HG02642 (cell line): ENCODE measurements around the gene UBE2E2.
"Not testable (repeated sequence)": the region's sequence is repeated elsewhere in the genome, so short reads cannot be mapped to it uniquely, and the experiment has no call there.

ENCODE experiments used
- ATAC-seq: cut with Tn5 transposase; IDR thresholded peaks from one replicate; pipeline ENCODE4 v1.9.1; 2021; ENCODE audit warnings: mild to moderate bottlenecking; ENCODE audit not compliant: unreplicated experiment, poor library complexity

The UBE2E2 gene

DNA sequence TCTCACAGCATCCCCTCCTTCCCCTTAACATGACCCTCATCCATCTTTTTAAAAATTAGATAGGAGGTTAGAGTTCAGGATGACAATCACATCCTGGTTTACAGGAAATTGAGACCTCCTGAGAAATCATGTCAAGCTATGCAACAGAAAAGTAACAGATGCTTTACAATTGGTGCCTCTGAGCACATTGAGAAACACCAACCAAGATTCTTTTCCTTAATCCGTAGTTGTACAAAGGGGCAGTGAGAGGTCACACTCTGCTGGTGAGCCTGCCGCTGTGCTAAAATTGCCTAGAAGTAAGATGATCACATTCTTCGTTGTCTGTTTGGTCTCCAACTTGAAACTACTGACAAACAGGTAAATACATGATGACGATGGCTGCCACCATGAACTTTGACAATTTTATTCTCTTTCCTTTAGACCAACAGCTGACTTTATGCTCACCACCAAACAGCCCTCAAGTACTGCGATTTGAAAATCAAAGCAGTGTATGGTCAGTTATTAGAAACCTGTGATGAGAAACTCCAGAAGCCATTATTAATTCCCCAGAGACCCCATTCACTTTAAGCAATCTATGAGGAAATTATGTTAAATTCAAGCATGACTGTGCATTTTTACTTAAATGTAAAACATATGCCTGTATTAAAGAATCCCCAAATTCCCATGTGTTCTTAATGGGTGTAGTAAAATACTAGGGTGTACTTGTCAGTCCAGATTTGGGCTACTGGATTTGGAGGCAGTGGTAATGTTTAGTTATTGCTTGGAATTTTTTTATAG lies 392.0 kb downstream of the UBE2E2 start:
- ATAC-seq: no peak

DNA sequence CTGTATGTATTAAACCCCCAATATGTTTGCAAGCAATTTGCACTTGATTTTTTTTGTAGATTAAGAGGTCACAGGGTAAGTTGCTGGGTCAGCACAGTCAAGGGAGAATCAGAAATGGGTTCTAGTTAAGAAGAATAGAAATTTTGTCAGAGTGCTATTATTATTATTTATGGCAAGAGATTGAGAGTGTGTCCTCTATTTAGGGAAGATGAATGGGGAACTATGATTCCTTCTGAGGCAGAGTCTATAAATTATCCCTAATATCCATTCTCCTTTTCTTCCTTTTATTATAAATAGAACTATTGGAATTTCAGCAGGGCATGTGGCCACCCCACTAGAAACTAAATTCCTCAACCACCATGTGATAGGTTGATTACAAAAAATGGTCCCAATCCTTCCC lies 392.7 kb downstream of the UBE2E2 start:
- ATAC-seq: no peak

DNA sequence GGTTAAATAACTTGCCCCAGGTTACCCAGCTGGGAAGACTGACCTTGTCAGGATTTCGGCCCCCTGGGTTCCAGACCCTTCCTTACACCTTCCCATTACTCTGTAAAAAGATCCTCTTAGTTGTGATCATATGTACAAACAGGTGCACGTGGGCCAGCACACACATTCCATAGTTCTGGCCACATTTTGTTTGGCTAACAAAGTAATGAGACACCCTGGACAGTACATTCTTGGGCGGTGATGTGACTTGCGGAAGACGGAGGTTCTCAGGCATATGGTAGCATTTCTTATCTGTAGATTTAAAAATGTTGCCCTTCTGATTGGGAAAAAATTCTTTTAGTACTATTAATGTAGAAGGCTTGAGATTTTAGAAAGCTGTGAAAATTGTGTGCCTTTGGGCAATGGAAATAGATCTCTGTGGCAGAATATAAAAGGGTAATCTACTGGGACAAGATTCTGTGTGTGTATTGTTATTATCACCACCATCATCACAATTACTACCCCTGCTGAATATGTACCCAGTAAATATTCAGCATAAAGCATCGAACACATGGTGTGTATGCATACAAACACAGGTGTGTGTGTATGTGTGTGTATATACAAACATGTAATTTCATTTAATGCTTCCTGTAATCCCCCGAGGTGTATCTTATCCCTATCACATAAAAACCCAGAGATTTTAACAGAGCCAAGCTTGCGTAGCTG lies 397.2 kb downstream of the UBE2E2 start:
- ATAC-seq: no peak

DNA sequence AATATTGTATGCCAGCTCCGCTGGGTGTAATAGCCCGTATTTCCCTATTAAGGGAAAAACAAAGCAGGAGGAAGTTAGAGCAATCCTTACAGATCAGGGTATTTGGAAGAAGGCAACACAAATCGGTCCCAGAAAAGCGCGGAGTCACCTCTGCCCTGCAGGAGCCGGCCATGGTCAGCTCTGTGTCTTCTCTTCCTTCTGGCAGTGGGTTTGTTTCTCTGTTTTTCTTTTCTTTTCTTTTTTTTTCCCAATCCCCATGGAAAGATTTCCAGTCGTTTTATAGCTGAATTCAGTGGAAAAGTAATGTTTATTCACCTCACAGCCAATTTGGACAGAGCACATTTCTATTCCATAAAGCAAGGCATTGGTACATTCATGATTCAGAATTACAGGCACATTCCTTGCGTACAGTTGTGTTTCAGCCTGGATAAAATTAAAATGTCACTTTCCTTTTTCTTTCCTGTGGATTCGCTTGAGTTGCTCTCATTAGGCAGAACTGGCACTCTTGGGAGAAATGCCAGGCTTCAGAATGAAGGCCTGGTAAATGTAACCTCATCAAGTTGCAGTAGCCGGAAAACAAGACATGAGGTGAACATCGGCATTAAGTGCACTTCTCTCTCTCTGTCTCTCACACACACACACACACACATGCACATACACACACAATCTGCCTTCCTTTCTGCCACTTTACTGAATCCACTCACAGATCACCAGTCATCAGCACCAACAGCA lies 398.1 kb downstream of the UBE2E2 start:
- ATAC-seq: no peak

DNA sequence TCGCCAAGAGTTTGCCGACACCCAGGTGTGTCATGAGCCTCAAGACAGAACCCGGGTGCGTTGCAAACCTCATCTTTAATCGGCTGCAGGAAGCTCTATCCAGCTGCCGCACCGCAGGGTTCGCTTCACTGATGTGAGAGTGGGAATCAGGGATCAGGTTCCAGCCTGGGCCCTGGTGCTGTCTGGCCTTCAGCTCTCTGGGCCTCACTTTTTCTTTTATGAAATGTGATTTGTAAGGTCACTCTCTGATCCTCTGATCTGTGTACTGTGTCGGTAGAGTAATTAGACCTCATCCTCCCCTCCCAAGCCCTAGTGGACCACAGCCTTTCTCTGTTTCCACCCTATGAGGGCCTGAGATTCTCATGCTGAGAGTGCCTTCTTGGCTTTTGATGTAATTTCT lies 399.8 kb downstream of the UBE2E2 start:
- no peak for ATAC-seq

DNA sequence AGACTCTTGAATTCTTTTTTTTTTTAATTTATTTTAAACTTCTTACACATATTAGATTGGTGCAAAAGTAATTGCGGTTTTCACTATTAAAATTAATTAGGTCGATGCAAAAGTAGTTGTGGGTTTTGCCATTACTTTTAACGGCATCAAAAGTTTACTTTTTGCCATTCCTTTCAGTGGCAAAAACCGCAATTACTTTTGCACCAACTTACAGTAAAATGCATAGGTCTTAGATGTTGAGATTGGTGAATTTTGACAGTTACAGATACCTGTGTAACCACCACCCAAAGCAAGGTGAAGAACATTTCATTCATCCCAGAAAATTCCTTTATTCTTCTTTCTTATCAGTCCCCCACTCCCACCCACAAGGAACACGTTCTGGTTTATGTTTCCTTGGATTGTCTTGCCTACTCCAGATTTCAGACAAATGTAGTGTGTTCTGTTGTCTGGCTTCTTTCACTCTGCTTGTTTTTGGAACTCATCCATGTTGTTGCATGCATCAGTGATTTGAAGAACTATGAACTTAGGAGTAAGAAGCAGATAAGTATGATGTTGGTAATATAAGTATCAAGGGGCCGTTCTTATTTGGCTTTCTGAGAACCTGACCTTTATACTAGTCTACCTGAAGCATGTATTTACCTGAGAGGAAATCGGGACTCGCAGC lies 404.2 kb downstream of the UBE2E2 start:
- no peak for ATAC-seq

DNA sequence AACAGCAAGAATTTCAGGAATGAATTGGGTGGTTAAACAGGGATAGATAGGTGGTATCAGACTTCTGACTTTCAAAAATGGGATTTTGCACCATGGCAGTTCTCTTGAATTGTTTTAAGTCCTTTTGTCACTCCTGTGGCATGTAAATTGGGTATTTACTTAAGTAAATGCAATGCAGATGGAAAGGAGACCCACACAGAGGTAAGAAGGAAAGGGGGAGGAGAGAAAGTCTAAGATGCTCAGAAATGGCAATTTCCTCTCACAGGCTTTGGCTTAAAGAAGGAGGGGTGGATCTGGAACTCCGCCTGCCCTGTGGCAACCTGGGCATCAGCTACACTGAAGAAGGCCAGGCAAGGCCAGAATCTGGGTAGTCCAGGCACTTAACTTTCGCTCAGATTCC lies 405.5 kb downstream of the UBE2E2 start:
- no peak for ATAC-seq

DNA sequence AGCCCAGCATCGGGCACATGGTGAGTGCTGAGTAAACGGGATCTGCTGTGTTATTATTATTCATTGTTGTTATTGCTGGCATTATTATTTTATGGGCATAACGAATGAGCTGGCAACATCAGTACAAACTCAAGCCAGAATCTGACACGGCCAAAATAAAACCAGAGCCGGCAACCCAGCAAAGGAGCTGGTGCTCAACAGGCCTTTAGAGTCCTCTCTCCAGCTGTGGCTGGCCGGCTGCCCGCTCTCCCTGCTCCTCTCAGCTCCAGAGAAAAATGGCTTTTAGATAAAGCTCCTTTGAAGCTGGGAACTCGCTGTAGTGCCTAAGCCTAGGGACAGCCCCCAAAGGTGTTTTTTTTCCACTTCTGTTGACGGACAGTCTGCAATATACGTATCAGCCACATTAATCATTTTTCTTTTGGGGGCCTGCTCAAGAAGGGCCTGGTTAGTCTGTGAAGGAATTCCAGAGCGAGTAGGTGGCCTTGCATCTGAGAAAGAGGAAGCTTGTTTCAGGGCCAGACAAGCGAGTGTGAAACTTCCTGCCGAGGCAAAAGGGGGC lies 408.7 kb downstream of the UBE2E2 start:
- ATAC-seq: no peak

DNA sequence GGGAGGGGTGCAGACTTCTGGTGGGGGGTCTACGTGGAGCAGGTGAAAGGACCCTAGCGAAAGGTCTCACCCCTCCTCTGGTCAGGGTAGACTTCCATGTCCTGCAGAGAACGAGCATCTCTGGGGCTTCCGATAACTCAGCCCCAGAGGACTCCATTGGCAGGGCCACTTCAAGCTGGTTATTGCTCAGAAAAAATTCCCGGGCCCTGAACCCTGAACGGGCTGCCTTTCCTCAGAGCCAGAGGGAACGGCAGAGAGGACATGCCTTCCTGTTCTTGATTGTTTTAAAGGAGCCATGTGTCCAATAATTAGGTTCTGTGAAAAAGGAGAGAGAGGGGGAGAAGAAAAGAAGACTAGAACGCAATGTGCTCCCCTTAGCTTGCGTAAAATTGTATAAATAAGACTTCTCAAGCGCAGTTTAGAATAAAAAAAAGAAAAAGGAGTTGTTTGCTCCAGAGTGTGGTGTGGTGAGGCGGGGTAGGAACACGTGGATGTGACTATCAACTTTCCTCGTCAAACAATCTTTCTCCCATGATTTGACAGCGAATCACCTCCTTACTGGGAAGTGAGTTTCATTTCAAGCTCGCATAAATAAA lies 409.3 kb downstream of the UBE2E2 start:
- ATAC-seq: no peak

DNA sequence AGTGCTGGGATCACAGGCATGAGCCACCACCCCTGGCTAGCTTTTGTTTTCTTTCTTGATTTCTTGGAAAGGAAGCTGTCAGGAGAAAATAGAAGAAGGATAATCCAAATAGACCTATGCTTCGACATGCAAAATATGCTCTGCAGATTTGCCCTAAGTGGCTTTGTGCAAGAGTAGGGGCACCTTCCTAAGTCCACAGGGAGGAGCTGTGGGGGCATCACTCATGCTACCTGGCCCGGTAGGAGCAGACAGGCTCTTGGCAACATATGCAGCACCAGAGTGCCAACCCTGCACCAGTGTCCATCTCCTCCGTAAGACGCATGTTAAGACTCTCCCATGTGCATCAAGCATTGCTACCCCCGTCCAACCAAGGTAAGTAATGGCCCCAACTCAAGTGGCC lies 411.9 kb downstream of the UBE2E2 start:
- ATAC-seq: no peak

DNA sequence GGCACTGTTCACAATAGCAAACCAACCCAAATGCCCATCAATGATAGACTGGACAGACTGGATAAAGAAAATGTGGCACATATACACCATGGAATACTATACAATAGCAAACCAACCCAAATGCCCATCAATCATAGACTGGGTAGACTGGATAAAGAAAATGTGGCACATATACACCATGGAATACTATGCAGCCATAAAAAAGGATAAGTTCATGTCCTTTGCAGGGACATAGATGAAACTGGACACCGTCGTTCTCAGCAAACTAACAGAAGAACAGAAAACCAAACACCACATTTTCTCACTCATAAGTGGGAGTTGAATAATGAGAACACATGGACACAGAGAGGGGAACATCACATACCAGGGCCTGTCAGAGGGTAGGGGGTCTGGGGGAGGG lies 415.3 kb downstream of the UBE2E2 start:
- ATAC-seq: not testable (repeated sequence)

DNA sequence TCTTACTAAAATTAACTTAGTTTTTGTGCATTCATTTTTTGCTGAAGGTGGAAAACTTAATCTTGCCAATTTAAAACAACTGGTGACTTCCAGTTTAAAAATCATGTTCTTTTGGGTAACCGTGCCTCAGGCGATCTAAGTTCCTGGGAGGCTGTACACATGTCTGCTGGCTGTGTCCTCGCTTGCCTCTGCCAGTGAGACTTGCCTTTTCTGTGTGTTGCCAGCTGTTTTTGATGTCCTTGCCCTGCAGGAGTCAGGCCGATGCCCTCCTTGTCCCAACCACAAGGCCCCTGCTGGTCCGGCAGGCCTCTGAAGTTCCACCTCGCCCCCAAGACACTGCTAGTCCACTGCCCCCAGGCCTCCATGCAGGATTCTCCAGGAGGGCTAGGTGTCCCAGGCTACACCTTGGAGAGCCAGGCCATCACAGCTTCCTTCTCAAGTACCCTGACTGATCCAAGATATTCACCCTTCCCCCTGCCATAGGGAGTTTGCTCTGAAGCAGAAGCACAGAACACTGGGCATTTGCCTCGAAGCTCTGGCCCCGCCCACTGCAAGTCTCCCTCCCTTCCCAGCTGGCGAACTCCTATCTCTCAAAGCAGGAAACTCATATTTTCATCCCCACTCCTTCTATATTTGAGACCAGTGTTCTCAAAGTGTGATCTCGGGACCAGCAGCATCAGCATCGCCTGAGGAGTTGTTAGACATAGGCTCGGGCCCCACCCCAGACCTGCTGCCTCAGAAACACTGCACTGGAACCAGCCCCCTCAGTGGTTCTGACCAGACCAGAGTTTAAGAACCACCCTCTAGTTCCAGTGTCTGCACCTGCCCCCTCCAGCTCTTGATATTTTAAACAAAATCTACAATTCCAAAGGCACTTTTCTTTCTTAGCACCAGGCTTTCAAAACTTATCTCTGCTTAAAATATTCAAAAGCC lies 416.8 kb downstream of the UBE2E2 start:
- no peak for ATAC-seq

DNA sequence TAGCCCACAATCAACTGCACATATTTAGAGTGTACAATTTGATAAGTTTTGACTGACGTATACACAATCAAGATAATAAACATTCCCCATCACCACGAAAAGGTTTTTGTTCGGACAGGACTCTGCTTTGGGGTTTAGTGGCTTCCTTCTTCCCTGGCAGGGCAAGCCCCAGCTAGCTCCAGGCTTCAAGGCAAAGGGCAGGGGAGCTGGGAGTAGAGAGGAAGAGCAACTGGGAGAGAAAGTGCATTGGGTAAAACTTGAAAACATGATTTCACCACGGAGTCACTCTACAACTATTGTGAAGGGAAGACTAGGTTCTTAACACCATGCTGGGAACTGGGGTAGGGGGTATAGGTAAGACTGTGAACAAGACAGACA lies 417.5 kb downstream of the UBE2E2 start:
- ATAC-seq: no peak

DNA sequence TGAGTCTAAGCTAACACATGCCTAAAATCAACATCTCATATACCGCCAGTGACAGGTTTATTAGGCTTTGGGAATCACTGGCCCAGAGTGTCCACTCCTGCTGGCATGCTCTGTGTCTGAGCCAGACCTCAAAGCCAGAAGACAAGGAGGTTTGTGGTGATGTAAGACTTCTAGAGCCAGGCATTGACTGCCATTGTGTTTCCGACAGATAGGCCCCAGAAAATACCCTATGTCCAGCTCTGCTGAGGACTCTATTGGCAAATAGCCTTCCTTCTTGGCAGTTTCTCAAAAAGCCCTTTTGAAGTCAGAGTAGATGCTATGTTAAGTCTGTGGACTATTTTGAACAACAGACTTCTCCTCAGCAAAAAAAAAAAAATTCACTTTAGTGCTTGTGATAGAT lies 420.7 kb downstream of the UBE2E2 start:
- ATAC-seq: no peak

DNA sequence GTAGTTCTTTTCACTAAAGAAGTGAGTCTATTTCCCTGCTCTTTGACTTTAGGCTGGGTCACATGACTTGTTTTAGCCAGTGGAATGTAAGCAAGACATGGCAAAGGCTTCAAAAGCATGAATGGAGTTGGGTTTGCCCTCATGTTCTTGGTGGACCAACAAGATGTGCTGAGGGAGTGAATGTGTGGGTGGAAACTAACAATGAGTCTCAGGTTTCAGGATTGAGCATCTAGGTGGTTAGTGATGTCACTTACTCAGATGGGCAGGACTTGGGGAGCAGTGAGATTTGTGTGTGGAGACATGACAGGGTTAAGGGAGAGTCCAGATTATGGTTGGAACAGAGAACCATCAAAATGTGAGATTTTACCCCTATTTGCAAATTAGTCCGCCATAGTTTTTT lies 421.2 kb downstream of the UBE2E2 start:
- peak; percentile 51 for ATAC-seq

DNA sequence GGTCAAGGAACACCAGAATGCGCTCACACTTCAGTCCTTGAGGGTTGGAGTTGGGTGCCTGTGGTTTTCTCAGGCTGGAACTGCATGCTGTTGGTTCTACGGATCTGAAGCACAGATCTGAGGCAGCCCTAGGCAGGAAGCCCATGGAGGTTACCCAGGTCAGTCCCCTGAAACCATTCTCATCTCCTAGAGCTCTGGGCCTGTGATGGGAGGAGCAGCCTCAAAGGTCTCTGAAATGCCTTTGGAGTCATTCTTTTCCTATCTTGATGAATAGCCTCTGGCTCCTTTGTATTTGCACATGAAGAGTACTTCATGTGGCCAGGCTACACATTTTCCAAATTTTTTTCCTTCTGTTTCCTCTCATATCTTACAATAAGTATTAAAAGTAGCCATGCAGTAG lies 423.3 kb downstream of the UBE2E2 start:
- ATAC-seq: no peak

DNA sequence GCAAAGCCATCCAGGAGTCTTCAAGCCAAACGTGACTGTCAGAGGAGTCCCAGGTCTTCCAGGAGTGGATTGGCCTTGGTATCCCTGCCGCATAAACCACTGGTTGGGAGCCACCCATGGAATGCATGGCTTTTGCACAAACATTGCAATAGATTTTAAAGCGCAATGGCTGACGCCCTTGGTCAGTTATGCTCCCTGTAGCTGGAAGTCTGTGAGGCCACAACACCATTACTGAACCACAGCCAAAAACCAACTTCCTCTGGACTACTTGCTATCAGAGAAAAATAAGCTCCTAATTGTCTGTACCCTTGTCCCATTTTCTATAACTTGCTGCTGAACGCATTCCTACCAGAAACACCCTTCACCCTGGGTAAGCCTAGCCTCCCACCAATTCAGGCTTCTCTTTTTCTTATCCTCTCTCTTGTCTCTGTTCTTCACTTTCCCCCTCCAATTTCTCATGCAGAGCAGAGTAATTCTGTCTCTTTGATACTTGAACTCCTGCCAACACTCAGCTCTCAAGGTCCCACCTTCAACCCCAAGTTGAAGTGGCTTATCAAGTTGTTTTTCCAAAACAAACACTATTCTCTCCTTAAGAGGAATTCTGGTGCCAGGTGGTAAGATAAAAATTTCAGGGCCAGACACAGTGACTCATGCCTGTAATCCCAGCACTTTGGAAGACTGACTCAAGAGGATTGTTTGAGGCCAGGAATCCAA lies 426.2 kb downstream of the UBE2E2 start:
- ATAC-seq: no peak

DNA sequence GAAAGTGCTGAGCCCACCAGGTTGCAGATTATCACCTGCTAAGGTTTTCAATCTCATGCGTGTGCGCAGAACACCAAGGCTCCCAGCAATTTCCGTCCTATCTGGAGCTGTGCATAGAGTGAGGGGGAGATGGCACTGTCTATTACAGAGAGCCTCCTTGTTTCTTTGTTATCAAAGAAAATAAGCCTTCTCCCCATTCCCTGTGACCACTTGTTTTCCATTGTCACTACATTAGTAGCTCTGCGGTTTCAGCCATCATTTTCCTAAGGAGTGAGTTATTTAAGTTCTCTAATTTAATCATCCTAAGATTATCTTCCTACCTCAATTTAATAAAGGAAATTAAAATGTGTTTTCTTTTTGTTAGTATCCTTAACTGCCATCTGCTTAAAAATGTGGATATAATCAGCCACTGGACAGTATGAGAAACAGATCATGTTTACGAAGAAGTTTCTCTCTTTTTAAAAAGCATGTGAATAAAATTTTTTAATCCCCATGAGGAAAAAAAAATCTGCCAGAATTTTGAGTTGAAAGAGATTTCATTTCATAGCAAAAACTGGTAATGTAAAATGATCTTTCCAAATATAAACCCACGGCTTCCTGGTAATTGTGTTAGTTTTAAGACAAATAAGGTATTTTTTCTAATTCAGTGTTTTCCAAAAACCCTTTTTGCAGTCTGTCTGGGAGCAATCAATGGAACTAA lies 430.3 kb downstream of the UBE2E2 start:
- ATAC-seq: no peak
